Keratinocyte (primary cell): ENCODE measurements around the gene SPOP. TPM values are rescaled to one million over a fixed set of nuclear protein-coding genes. Genes with fewer than 3 reads are reported as not detected.
A peak's percentile ranks its signal among the peaks of the same experiment; 100 is the strongest.

ENCODE experiments used
- DNase-seq: peaks from one replicate; pipeline ENCODE4 v3.0.0-alpha.2; 2011; ENCODE audit warnings: low read depth, missing footprints, low spot score
- FAIRE-seq: peaks from 2 replicates; lab custom pipeline; 2011; peaks lifted over from hg19 to GRCh38; lab: Jason Lieb, UNC
- H2AFZ ChIP-seq: 2 replicates; pipeline ENCODE4 v1.6.0; 2012; ENCODE audit warnings: low read length, control low read depth, inconsistent platforms; ENCODE audit not compliant: control insufficient read depth
- H3K27ac ChIP-seq: 2 replicates; pipeline ENCODE4 v1.5.1; 2011; ENCODE audit warnings: low read length; ENCODE audit not compliant: control insufficient read depth, insufficient read depth
- H3K27me3 ChIP-seq: 3 replicates; pipeline ENCODE4 v1.6.0; 2011; ENCODE audit warnings: low read length; ENCODE audit not compliant: control insufficient read depth, insufficient read depth; ENCODE audit errors: extremely low read depth
- H3K36me3 ChIP-seq, 2 experiments: 2 replicates in 1 of 2; 3 replicates in 1 of 2; pipeline ENCODE4 v1.5.1; 2011; ENCODE audit warnings: low read length in 2 of 2, mild to moderate bottlenecking in 1 of 2; ENCODE audit not compliant: control insufficient read depth in 2 of 2, insufficient read depth in 2 of 2; ENCODE audit errors: extremely low read depth in 1 of 2
- H3K4me1 ChIP-seq: 3 replicates; pipeline ENCODE4 v1.5.1; 2011; ENCODE audit warnings: low read length; ENCODE audit not compliant: control insufficient read depth, insufficient read depth; ENCODE audit errors: extremely low read depth
- H3K4me2 ChIP-seq: 3 replicates; pipeline ENCODE4 v1.6.0; 2011; ENCODE audit warnings: low read depth, low read length; ENCODE audit not compliant: control insufficient read depth, insufficient read depth; ENCODE audit errors: extremely low read depth
- H3K4me3 ChIP-seq, 3 experiments: fragments of 200-600 bp in 1 of 3; sonication (generic) in 1 of 3; 2 replicates in 2 of 3; 3 replicates in 1 of 3; pipeline ENCODE4 v1.5.1; 2011 to 2016; ENCODE audit warnings: low read length in 3 of 3, mild to moderate bottlenecking in 3 of 3, control low read depth in 2 of 3, inconsistent platforms in 1 of 3, low read depth in 1 of 3, mixed read lengths in 1 of 3, mixed run types in 1 of 3, moderate library complexity in 1 of 3; ENCODE audit not compliant: control insufficient read depth in 2 of 3, insufficient read depth in 2 of 3; ENCODE audit errors: extremely low read depth in 1 of 3
- H3K79me2 ChIP-seq: 2 replicates; pipeline ENCODE4 v1.6.0; 2012; ENCODE audit warnings: low read length; ENCODE audit not compliant: control insufficient read depth, insufficient read depth
- H3K9ac ChIP-seq: 3 replicates; pipeline ENCODE4 v1.6.0; 2011; ENCODE audit warnings: low read length; ENCODE audit not compliant: control insufficient read depth, insufficient read depth; ENCODE audit errors: extremely low read depth
- H3K9me1 ChIP-seq: 3 replicates; pipeline ENCODE4 v1.6.0; 2011; ENCODE audit warnings: low read length; ENCODE audit not compliant: control insufficient read depth, insufficient read depth; ENCODE audit errors: extremely low read depth
- H3K9me3 ChIP-seq: 2 replicates; pipeline ENCODE4 v1.5.1; 2012; ENCODE audit warnings: low read depth, low read length; ENCODE audit not compliant: control insufficient read depth
- H4K20me1 ChIP-seq: 3 replicates; pipeline ENCODE4 v1.6.0; 2011; ENCODE audit warnings: low read length; ENCODE audit not compliant: control insufficient read depth, insufficient read depth; ENCODE audit errors: extremely low read depth
- CTCF ChIP-seq, 3 experiments: IDR thresholded peaks in 1 of 3; conservative IDR thresholded peaks in 1 of 3; optimal IDR thresholded peaks in 1 of 3; 2 replicates in 2 of 3; 3 replicates in 1 of 3; pipeline versions ENCODE3 to v1.5.1; 2011; ENCODE audit warnings: low read length in 3 of 3, mild to moderate bottlenecking in 3 of 3, moderate library complexity in 2 of 3, control low read depth in 1 of 3, inconsistent platforms in 1 of 3; ENCODE audit not compliant: insufficient read depth in 2 of 3; ENCODE audit errors: extremely low read depth in 1 of 3
- EZH2 ChIP-seq: IDR thresholded peaks from one replicate; pipeline ENCODE4 v1.6.1; 2012; ENCODE audit warnings: inconsistent platforms, mild to moderate bottlenecking, low read length, moderate library complexity
- dilution Hi-C: fragments of 300-500 bp; cut with MboI; formaldehyde crosslinking; loops from one replicate; pipeline ENCODE4 v1.7.0; 2020; ENCODE audit warnings: low sequenced_read_pairs; ENCODE audit not compliant: extremely low pct_ligation_motif_present
- polyA plus RNA-seq, 5 experiments: library from polyadenylated mRNA; depleted of rRNA in 3 of 5; stranded (reverse) in 3 of 5; stranded (forward) in 1 of 5; unstranded in 1 of 5; fragments of >200 nt; gene quantifications; 1 replicate in 1 of 5; 2 replicates in 3 of 5; 3 replicates in 1 of 5; pipeline versions ENCODE4 v1.2.1 to v1.2.3, GENCODE V29; 2011 to 2012; ENCODE audit warnings: missing spikeins in 2 of 5, low read depth in 1 of 5, low replicate concordance in 1 of 5

SPOP gene
- polyA plus RNA-seq, 1 donor (not counting 4 experiments of a cell fraction or from before 2014, with no cell fraction given): 27.5 TPM

GRCh38 chr17:49618028-49618611, 59.8 kb downstream of the SPOP start:
- Histone ChIP-seq H2AFZ (no peak overlapping the region), H3K4me2 (no peak overlapping the region), H3K79me2 (no peaks in the 10 kb centered on the region), H3K36me3 (peaks cover 9 to 27% of the 10 kb centered on the region in 2 experiments), H3K9ac (no peak overlapping the region), H3K4me3 (no peak overlapping the region), H3K9me1 (no peaks in the 10 kb centered on the region), H4K20me1 (no peaks in the 10 kb centered on the region), H3K9me3 (no peaks in the 10 kb centered on the region), H3K27me3 (no peaks in the 10 kb centered on the region), H3K27ac (no peak overlapping the region), H3K4me1 (peaks cover 10% of the 10 kb centered on the region)
- FAIRE-seq: no peak
- DNase-seq: no peak
- dilution Hi-C loops: no loop called here
- TF ChIP-seq EZH2: no peak
- no peak for TF ChIP-seq CTCF (optimal IDR thresholded peaks at IDR 0.05 in 1 of 3, IDR thresholded peaks at IDR 0.05 in 1 of 3, conservative IDR thresholded peaks at IDR 0.05 in 1 of 3; ENCODE audit: extremely low read depth in 1 of 3, insufficient read depth in 2 of 3, low read length in 3 of 3)

DNA sequence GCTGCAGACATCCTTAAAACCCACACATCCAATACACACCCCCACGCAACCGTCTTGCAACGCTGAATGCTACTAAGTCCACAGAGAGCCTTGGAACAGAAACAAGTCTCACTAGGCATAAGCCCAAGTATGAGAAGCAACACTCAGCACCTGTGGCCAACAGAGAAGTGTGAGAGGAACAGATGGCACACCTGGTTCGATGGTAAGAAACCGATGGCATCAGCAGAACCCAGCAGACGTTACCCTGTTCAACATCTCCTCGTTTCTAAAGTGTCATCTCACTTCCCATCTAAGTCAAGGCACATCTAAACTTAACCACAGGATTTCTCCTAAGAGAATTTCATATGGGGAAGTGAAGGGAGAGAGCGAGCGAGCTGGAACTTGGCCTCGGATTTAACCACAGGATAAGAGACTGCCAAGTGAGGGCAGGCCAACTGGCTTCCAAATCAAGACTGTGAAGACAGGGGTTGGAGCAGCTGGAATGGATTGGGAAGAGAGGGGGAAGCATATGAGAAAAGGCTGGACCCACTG, 61.2 kb downstream of the SPOP start:
- Histone ChIP-seq H3K79me2 (no peaks in the 10 kb centered on the region), H3K9ac (no peak overlapping the region), H4K20me1 (no peaks in the 10 kb centered on the region), H2AFZ (no peak overlapping the region), H3K4me3 (no peak overlapping the region), H3K36me3 (peaks cover 9 to 19% of the 10 kb centered on the region in 2 experiments), H3K4me1 (peaks cover 10% of the 10 kb centered on the region), H3K9me1 (no peaks in the 10 kb centered on the region), H3K9me3 (no peaks in the 10 kb centered on the region), H3K27me3 (no peaks in the 10 kb centered on the region), H3K4me2 (peak overlapping the region; percentile 3), H3K27ac (no peak overlapping the region)
- no peak for DNase-seq
- no peak for TF ChIP-seq EZH2
- TF ChIP-seq CTCF (optimal IDR thresholded peaks at IDR 0.05 in 1 of 3, IDR thresholded peaks at IDR 0.05 in 1 of 3, conservative IDR thresholded peaks at IDR 0.05 in 1 of 3; ENCODE audit: extremely low read depth in 1 of 3, insufficient read depth in 2 of 3, low read length in 3 of 3): no peak
- dilution Hi-C loops: no loop called here
- FAIRE-seq: no peak
